PC-3 (cell line): ENCODE results near the gene STAB2. TPM values are rescaled to one million over a fixed set of nuclear protein-coding genes. Genes with fewer than 3 reads are reported as not detected.

Experiments used
- ATAC-seq: fragments of 200-7000 bp; cut with Tn5 transposase; 2 replicates; pipeline ENCODE4 v1.9.1; 2020; ENCODE audit warnings: mild to moderate bottlenecking, moderate library complexity
- BruUV-seq: library from RNA; stranded (reverse); fragments of 400-500 nt; replicated peaks from 2 replicates; lab custom pipeline; 2021; lab: Mats Ljungman, UMichigan
- CTCF ChIA-PET: fragments of 300-600 bp; sonication (Branson Sonifier 250); formaldehyde crosslinking; loops from one replicate; lab custom pipeline; 2022; ENCODE audit warnings: antibody characterized with exemption; lab: Charles Lee
- POLR2A ChIA-PET: fragments of 300-600 bp; sonication (Branson Sonifier 250); formaldehyde crosslinking; loops from one replicate; lab custom pipeline; 2022; ENCODE audit warnings: antibody characterized with exemption; ENCODE audit not compliant: unreplicated experiment; lab: Charles Lee
- DNase-seq: peaks from one replicate; pipeline ENCODE4 v3.0.0-alpha.2; 2015
- H2AFZ ChIP-seq: fragments of 300-600 bp; sonication (generic); 2 replicates; pipeline ENCODE4 v1.6.0; 2016; ENCODE audit warnings: antibody characterized with exemption, low read length
- H3F3A ChIP-seq: fragments of 300-600 bp; sonication (generic); one replicate; pipeline ENCODE4 v1.6.0; 2017; ENCODE audit warnings: antibody characterized with exemption, low read length, control low read depth, mild to moderate bottlenecking; ENCODE audit not compliant: unreplicated experiment
- H3K27ac ChIP-seq: fragments of 300-600 bp; sonication (generic); 2 replicates; pipeline ENCODE4 v1.5.1; 2016; ENCODE audit warnings: mild to moderate bottlenecking, low read length
- H3K27me3 ChIP-seq: fragments of 300-600 bp; sonication (generic); 2 replicates; pipeline ENCODE4 v1.6.1; 2016; ENCODE audit warnings: low read length, mixed read lengths
- H3K36me3 ChIP-seq: fragments of 300-600 bp; sonication (generic); 2 replicates; pipeline ENCODE4 v1.6.1; 2016; ENCODE audit warnings: low read depth, mixed run types, low read length, mixed read lengths
- H3K4me1 ChIP-seq: fragments of 300-600 bp; sonication (generic); 2 replicates; pipeline ENCODE4 v1.5.1; 2016; ENCODE audit warnings: low read length; ENCODE audit not compliant: insufficient read depth
- H3K4me2 ChIP-seq: fragments of 300-600 bp; sonication (generic); 2 replicates; pipeline ENCODE4 v1.6.0; 2016; ENCODE audit warnings: low read length
- H3K4me3 ChIP-seq: fragments of 300-600 bp; sonication (generic); 2 replicates; pipeline ENCODE4 v1.5.1; 2016; ENCODE audit warnings: mild to moderate bottlenecking, low read length, mixed read lengths
- H3K79me2 ChIP-seq: fragments of 300-600 bp; sonication (generic); 2 replicates; pipeline ENCODE4 v1.6.1; 2017; ENCODE audit warnings: low read length, mixed read lengths
- H3K9ac ChIP-seq: fragments of 300-600 bp; sonication (generic); 2 replicates; pipeline ENCODE4 v1.6.0; 2016; ENCODE audit warnings: mild to moderate bottlenecking, low read length
- H3K9me2 ChIP-seq: fragments of 300-600 bp; sonication (generic); replicated peaks from 2 replicates; pipeline ENCODE4 v1.6.1; 2016; ENCODE audit warnings: mixed run types, low read length, mixed read lengths
- H3K9me3 ChIP-seq: fragments of 300-600 bp; sonication (generic); 2 replicates; pipeline ENCODE4 v1.6.1; 2016; ENCODE audit warnings: low read length, mixed read lengths
- H4K20me1 ChIP-seq: fragments of 300-600 bp; sonication (generic); 2 replicates; pipeline ENCODE4 v1.6.1; 2016; ENCODE audit warnings: low read length, mixed read lengths
- EZH2 ChIP-seq: fragments of 300-600 bp; sonication (generic); IDR thresholded peaks from one replicate; pipeline ENCODE4 v1.6.1; 2017; ENCODE audit warnings: antibody characterized with exemption, mild to moderate bottlenecking, low read length; ENCODE audit not compliant: unreplicated experiment
- EZH2phosphoT487 ChIP-seq: fragments of 300-600 bp; sonication (generic); IDR thresholded peaks from 2 replicates; pipeline ENCODE4 v1.6.1; 2018; ENCODE audit warnings: mild to moderate bottlenecking, antibody characterized with exemption, low read length, borderline replicate concordance
- intact Hi-C: fragments of 100-400 bp; cut with micrococcal nuclease; formaldehyde crosslinking; loops from 2 replicates; pipeline ENCODE4 v1.9.0; 2023
- total RNA-seq: library from RNA; depleted of rRNA; stranded (reverse); fragments of >200 nt; gene quantifications from 2 replicates; pipeline ENCODE4 v1.2.3, GENCODE V29; 2014
- TF ChIP-seq, protein P1 (sequence below): fragments of 300-600 bp; sonication (generic); conservative IDR thresholded peaks from 2 replicates; pipeline ENCODE4 v1.5.1; 2017; ENCODE audit warnings: antibody characterized with exemption, low read depth, mild to moderate bottlenecking, low read length

STAB2 gene
- total RNA-seq, 1 experiment from 2014 or later: not detected

GRCh38 chr12:103556890-103557627, 30.0 kb upstream of the STAB2 start:
- Histone ChIP-seq H3K27me3 (no peaks in the 10 kb centered on the region), H3K27ac (no peak overlapping the region), H3K4me2 (no peak overlapping the region), H3K79me2 (no peaks in the 10 kb centered on the region), H3K9ac (no peak overlapping the region), H4K20me1 (no peaks in the 10 kb centered on the region), H3K4me3 (no peak overlapping the region), H3F3A (peaks cover 9% of the 10 kb centered on the region), H3K9me3 (no peaks in the 10 kb centered on the region), H2AFZ (no peak overlapping the region), H3K4me1 (peaks cover 32% of the 10 kb centered on the region), H3K9me2 (no peaks in the 10 kb centered on the region), H3K36me3 (no peaks in the 10 kb centered on the region)
- ATAC-seq (no peak), DNase-seq (no peak)
- BruUV-seq: no TSS peak
- no peak for TF ChIP-seq EZH2phosphoT487
- TF ChIP-seq, protein P1, sequence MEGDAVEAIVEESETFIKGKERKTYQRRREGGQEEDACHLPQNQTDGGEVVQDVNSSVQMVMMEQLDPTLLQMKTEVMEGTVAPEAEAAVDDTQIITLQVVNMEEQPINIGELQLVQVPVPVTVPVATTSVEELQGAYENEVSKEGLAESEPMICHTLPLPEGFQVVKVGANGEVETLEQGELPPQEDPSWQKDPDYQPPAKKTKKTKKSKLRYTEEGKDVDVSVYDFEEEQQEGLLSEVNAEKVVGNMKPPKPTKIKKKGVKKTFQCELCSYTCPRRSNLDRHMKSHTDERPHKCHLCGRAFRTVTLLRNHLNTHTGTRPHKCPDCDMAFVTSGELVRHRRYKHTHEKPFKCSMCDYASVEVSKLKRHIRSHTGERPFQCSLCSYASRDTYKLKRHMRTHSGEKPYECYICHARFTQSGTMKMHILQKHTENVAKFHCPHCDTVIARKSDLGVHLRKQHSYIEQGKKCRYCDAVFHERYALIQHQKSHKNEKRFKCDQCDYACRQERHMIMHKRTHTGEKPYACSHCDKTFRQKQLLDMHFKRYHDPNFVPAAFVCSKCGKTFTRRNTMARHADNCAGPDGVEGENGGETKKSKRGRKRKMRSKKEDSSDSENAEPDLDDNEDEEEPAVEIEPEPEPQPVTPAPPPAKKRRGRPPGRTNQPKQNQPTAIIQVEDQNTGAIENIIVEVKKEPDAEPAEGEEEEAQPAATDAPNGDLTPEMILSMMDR: no peak
- TF ChIP-seq EZH2: no peak
- POLR2A ChIA-PET: no interaction called here
- intact Hi-C loops: no loop called here
- CTCF ChIA-PET: no interaction called here

- ATAC-seq: no peak
- POLR2A ChIA-PET: no interaction called here
These were observed 29.5 kb upstream of the STAB2 start for GRCh38 chr12:103557628-103558010.

GRCh38 chr12:103558879-103559278, 28.2 kb upstream of the STAB2 start:
- DNase-seq (peak; percentile 22), ATAC-seq (no peak)
- TF ChIP-seq EZH2 (no peak), EZH2phosphoT487 (no peak)
- TF ChIP-seq, protein P1: no peak
- Histone ChIP-seq H3K9ac (no peak overlapping the region), H3K27me3 (no peaks in the 10 kb centered on the region), H3K36me3 (no peaks in the 10 kb centered on the region), H3K4me3 (no peak overlapping the region), H2AFZ (no peak overlapping the region), H3K4me1 (peaks cover 38% of the 10 kb centered on the region), H3K9me3 (no peaks in the 10 kb centered on the region), H3K4me2 (no peak overlapping the region), H3F3A (peaks cover 9% of the 10 kb centered on the region), H3K9me2 (no peaks in the 10 kb centered on the region), H3K79me2 (no peaks in the 10 kb centered on the region), H3K27ac (peak overlapping the region; percentile 92; the same call in 1 of the 2 replicates), H4K20me1 (no peaks in the 10 kb centered on the region)
- ChIA-PET CTCF (no interaction called here), POLR2A (no interaction called here)
- BruUV-seq: no TSS peak
- intact Hi-C loops: no loop called here

More at GRCh38 chr12:103557628-103558010, 29.5 kb upstream of the STAB2 start:
- H4K20me1 ChIP-seq: no peaks in the 10 kb centered on the region
- no peak overlapping the region for H3K4me3 ChIP-seq
- H3K9ac ChIP-seq: no peak overlapping the region
- no peak overlapping the region for H3K4me2 ChIP-seq
- H3K9me2 ChIP-seq: no peaks in the 10 kb centered on the region
- no TSS peak for BruUV-seq
- H3K4me1 ChIP-seq: peaks cover 37% of the 10 kb centered on the region
- no peaks in the 10 kb centered on the region for H3K9me3 ChIP-seq
- H3K36me3 ChIP-seq: no peaks in the 10 kb centered on the region
- TF ChIP-seq EZH2 (no peak), EZH2phosphoT487 (no peak)
- TF ChIP-seq, protein P1: no peak
- H2AFZ ChIP-seq: no peak overlapping the region
- no peaks in the 10 kb centered on the region for H3K27me3 ChIP-seq
- H3K79me2 ChIP-seq: no peaks in the 10 kb centered on the region
- CTCF ChIA-PET: no interaction called here
- no peak overlapping the region for H3K27ac ChIP-seq
- intact Hi-C loops: no loop called here
- peaks cover 9% of the 10 kb centered on the region for H3F3A ChIP-seq
- no peak for DNase-seq
